ENCODE measurements around the gene RGS7. TPM values are rescaled to one million over a fixed set of nuclear protein-coding genes. Genes with fewer than 3 reads are reported as not detected.
"Not testable (repeated sequence)": the region's sequence is repeated elsewhere in the genome, so short reads cannot be mapped to it uniquely, and the experiment has no call there.

Gene RGS7
- total RNA-seq, 1 donor from 2014 or later: 16.0 TPM

DNA sequence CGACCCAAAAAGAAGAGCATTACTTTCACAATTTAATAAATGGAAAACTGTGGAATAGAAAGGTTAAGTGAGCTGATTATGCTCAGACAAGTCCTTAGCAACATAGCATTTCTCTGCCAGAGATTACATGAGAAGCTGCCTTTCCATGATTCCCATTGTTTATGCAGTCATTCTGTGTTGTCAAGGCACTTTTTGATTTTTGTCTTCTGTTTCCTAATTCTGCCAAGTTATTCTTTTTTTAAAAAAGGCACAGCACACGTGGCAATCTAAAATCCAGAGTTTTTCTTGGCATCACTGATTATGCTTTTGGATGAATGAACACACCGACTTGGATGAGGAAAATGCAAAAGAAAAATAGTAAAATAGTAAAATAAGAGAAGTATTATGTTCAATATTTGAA lies 185.0 kb downstream of the RGS7 start:
- no peak overlapping the region for H3K27ac Mint-ChIP-seq (ENCODE audit: unreplicated experiment)
- peaks cover 1% of the 10 kb centered on the region for H3K36me3 Mint-ChIP-seq (ENCODE audit: unreplicated experiment)
- no peaks in the 10 kb centered on the region for H3K27me3 Mint-ChIP-seq (ENCODE audit: unreplicated experiment)

DNA sequence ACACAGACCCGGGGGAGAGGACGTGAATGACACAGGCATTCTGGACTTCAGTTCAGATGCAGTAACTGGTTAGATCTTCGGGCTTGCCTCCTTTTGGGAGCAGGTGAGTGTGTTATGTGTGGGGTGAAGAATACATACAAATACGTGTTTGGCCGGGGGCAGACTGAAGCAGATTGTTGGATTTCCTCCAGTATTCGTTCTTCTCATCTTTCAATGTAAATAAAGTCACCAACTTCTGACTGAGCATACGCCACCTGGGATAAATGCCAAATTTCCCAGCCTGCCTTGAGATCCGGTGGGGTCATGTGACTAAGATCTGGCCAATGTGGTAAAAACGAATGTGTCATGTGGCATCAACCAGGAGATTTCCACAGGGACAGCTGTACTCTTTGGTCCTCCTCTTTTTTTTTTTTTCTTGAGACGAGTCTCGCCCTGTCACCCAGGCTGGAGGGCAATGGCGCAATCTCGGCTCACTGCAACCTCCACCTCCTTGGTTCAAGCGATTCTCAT lies 189.8 kb downstream of the RGS7 start:
- H3K9me3 Mint-ChIP-seq (ENCODE audit: unreplicated experiment): no peaks in the 10 kb centered on the region
- no peak for DNase-seq
- no peaks in the 10 kb centered on the region for H3K27me3 Mint-ChIP-seq (ENCODE audit: unreplicated experiment)
- no peak overlapping the region for H3K27ac Mint-ChIP-seq (ENCODE audit: unreplicated experiment)
- TF ChIP-seq, protein P1, sequence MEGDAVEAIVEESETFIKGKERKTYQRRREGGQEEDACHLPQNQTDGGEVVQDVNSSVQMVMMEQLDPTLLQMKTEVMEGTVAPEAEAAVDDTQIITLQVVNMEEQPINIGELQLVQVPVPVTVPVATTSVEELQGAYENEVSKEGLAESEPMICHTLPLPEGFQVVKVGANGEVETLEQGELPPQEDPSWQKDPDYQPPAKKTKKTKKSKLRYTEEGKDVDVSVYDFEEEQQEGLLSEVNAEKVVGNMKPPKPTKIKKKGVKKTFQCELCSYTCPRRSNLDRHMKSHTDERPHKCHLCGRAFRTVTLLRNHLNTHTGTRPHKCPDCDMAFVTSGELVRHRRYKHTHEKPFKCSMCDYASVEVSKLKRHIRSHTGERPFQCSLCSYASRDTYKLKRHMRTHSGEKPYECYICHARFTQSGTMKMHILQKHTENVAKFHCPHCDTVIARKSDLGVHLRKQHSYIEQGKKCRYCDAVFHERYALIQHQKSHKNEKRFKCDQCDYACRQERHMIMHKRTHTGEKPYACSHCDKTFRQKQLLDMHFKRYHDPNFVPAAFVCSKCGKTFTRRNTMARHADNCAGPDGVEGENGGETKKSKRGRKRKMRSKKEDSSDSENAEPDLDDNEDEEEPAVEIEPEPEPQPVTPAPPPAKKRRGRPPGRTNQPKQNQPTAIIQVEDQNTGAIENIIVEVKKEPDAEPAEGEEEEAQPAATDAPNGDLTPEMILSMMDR (IDR thresholded peaks at IDR 0.05; ENCODE audit: partially characterized antibody, unreplicated experiment): no peak
- no peaks in the 10 kb centered on the region for H3K36me3 Mint-ChIP-seq (ENCODE audit: unreplicated experiment)
- H3K4me3 Mint-ChIP-seq (ENCODE audit: unreplicated experiment): no peak overlapping the region
- H3K4me1 Mint-ChIP-seq (ENCODE audit: low read depth, unreplicated experiment): no peaks in the 10 kb centered on the region

More for the DNA sequence above, 185.0 kb downstream of the RGS7 start:
- no peak for DNase-seq
- no peaks in the 10 kb centered on the region for H3K9me3 Mint-ChIP-seq (ENCODE audit: unreplicated experiment)
- TF ChIP-seq, protein P1 (IDR thresholded peaks at IDR 0.05; ENCODE audit: partially characterized antibody, unreplicated experiment): no peak
- H3K4me1 Mint-ChIP-seq (ENCODE audit: low read depth, unreplicated experiment): no peaks in the 10 kb centered on the region
- H3K4me3 Mint-ChIP-seq (ENCODE audit: unreplicated experiment): no peak overlapping the region

DNA sequence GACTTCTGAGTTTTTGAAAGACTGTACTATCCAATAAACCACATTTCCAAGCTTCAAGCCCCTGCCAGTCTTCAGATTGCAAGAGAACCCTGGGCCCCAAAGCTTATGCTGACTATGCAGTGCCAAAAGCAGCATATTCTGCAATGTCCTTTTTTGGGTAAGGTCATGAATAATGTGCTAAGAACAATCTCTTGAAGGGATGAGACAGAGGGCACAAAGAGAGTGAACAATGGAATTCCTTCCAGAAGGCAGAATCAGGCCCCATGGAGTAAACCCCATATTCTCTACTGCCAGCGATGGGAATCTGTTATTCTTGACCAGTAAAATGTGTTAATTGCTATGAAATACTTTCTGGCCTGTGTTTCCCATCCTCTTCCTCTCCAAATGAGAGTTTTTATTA lies 190.4 kb downstream of the RGS7 start:
- Mint-ChIP-seq H3K9me3 (ENCODE audit: unreplicated experiment) (no peaks in the 10 kb centered on the region), H3K4me1 (ENCODE audit: low read depth, unreplicated experiment) (no peaks in the 10 kb centered on the region), H3K36me3 (ENCODE audit: unreplicated experiment) (no peaks in the 10 kb centered on the region), H3K27ac (ENCODE audit: unreplicated experiment) (no peak overlapping the region), H3K4me3 (ENCODE audit: unreplicated experiment) (no peak overlapping the region), H3K27me3 (ENCODE audit: unreplicated experiment) (no peaks in the 10 kb centered on the region)
- DNase-seq: no peak
- TF ChIP-seq, protein P1 (IDR thresholded peaks at IDR 0.05; ENCODE audit: partially characterized antibody, unreplicated experiment): no peak

DNA sequence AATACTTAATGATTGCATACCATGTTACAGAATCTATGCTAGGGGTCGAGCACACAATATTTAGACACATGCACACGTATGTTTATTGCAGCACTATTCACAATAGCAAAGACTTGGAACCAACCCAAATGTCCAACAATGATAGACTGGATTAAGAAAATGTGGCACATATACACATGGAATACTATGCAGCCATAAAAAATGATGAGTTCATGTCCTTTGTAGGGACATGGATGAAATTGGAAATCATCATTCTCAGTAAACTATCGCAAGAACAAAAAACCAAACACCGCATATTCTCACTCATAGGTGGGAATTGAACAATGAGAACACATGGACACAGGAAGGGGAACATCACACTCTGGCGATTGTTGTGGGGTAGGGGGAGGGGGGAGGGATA lies 191.7 kb downstream of the RGS7 start:
- H3K36me3 Mint-ChIP-seq (ENCODE audit: unreplicated experiment); H3K4me3 Mint-ChIP-seq (ENCODE audit: unreplicated experiment); H3K27ac Mint-ChIP-seq (ENCODE audit: unreplicated experiment); H3K4me1 Mint-ChIP-seq (ENCODE audit: low read depth, unreplicated experiment); DNase-seq; H3K27me3 Mint-ChIP-seq (ENCODE audit: unreplicated experiment); H3K9me3 Mint-ChIP-seq (ENCODE audit: unreplicated experiment): not testable (repeated sequence)

DNA sequence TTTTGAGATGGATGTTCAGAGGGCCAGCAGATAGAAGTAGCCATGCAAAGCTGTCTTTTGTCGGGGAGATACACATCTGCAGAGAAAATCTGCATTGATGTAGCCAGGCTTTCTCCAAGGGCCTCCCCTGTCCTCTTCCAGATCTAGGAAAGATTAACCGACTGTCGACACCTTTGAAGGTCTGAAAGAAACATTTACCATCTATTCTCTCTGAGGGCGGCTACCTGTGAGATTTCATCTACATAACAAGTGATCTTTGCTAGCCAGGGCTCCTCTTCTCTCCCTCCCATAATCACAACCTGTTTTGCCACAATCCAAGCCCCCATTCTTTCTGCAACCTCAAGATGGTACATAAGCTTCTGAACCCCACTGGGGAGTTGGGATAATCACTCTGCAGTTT lies 193.6 kb downstream of the RGS7 start:
- no peak overlapping the region for H3K27ac Mint-ChIP-seq (ENCODE audit: unreplicated experiment)
- TF ChIP-seq, protein P1 (IDR thresholded peaks at IDR 0.05; ENCODE audit: partially characterized antibody, unreplicated experiment): no peak
- no peaks in the 10 kb centered on the region for H3K36me3 Mint-ChIP-seq (ENCODE audit: unreplicated experiment)
- DNase-seq: no peak
- no peaks in the 10 kb centered on the region for H3K9me3 Mint-ChIP-seq (ENCODE audit: unreplicated experiment)
- no peaks in the 10 kb centered on the region for H3K4me1 Mint-ChIP-seq (ENCODE audit: low read depth, unreplicated experiment)
- no peaks in the 10 kb centered on the region for H3K27me3 Mint-ChIP-seq (ENCODE audit: unreplicated experiment)
- no peak overlapping the region for H3K4me3 Mint-ChIP-seq (ENCODE audit: unreplicated experiment)
